Adipose tissue (tissue), 3 donors: ENCODE data around the gene CCNYL1. TPM values are rescaled to one million over a fixed set of nuclear protein-coding genes. Genes with fewer than 3 reads are reported as not detected.
"Not testable (repeated sequence)": the region's sequence is repeated elsewhere in the genome, so short reads cannot be mapped to it uniquely, and the experiment has no call there.

Experiments used
- H3K27ac ChIP-seq: one replicate; pipeline ENCODE4 v1.5.1; 2013; ENCODE audit warnings: low read depth, low read length
- WGBS, 3 donors: extraction: QIAGEN DNeasy Blood & Tissue Kit; methylation state at CpG; one replicate each; pipeline ENCODE4 v1.1.7; 2013; 5-methylcytosine and 5-hydroxymethylcytosine counted together
- polyA plus RNA-seq, 3 donors: library from polyadenylated mRNA; stranded (reverse); fragments of 200-250 nt; gene quantifications; one replicate each; pipeline ENCODE4 v1.2.3, GENCODE V29; 2013
- donor health status: healthy with polysubstance abuse.
- donor health status: Bipolar disorder and iron deficiency.
- donor health status: healthy.

Gene CCNYL1
- polyA plus RNA-seq = 10 to 100 TPM in 2 of 3 donors, 1 to 10 TPM in 1; 6.9 to 11.9 (median 11.2) TPM

- 0 to 1% (median 1%) methylated on average over 52 to 60 of the region's 60 CpGs for WGBS, 3 donors
- peak within 1 kb of the TSS; percentile 75 for H3K27ac ChIP-seq
Observed at GRCh38 chr2:207710814-207711740, at the start of gene CCNYL1. CCNYL1 (plus strand) TSS chr2:207711640; CDS start chr2:207711897, 257 bp downstream.

GRCh38 chr2:207662203-207662602, 49.2 kb upstream of the CCNYL1 start:
- WGBS, 3 donors = 66 to 86% (median 84%) methylated on average over 2 of the region's 2 CpGs
- no peak overlapping the region for H3K27ac ChIP-seq

GRCh38 chr2:207663870-207664545, 47.4 kb upstream of the CCNYL1 start:
- WGBS, 3 donors = 50 to 55% (median 50%) methylated on average over 4 to 5 of the region's 5 CpGs
- no peak overlapping the region for H3K27ac ChIP-seq

- H3K27ac ChIP-seq = no peak overlapping the region
- WGBS, 3 donors = 65 to 69% (median 66%) methylated on average over 5 to 6 of the region's 6 CpGs
Observed at GRCh38 chr2:207670887-207671286, 40.6 kb upstream of the CCNYL1 start.

- 48 to 91% (median 74%) methylated on average over 2 of the region's 2 CpGs for WGBS, 3 donors
- H3K27ac ChIP-seq = no peak overlapping the region
Observed at GRCh38 chr2:207673431-207673830, 38.0 kb upstream of the CCNYL1 start.

- H3K27ac ChIP-seq = no peak overlapping the region
Observed at GRCh38 chr2:207674266-207674774, 37.1 kb upstream of the CCNYL1 start.

- H3K27ac ChIP-seq = no peak overlapping the region
- 62 to 77% (median 71%) methylated on average over 2 of the region's 2 CpGs for WGBS, 3 donors
Observed at GRCh38 chr2:207674826-207675225, 36.6 kb upstream of the CCNYL1 start.

GRCh38 chr2:207676827-207677354, 34.5 kb upstream of the CCNYL1 start:
- no peak overlapping the region for H3K27ac ChIP-seq
- 20 to 39% (median 35%) methylated on average over 5 of the region's 5 CpGs for WGBS, 3 donors

GRCh38 chr2:207681431-207681830, 30.0 kb upstream of the CCNYL1 start:
- 14 to 28% (median 23%) methylated on average over 45 to 52 of the region's 52 CpGs for WGBS, 3 donors
- no peak overlapping the region for H3K27ac ChIP-seq

- no peak overlapping the region for H3K27ac ChIP-seq
Observed at GRCh38 chr2:207682557-207682956, 28.9 kb upstream of the CCNYL1 start.

GRCh38 chr2:207683438-207683837, 28.0 kb upstream of the CCNYL1 start:
- WGBS, 3 donors = 81 to 87% (median 82%) methylated on average over 5 of the region's 5 CpGs
- H3K27ac ChIP-seq = no peak overlapping the region

More at GRCh38 chr2:207682557-207682956, 28.9 kb upstream of the CCNYL1 start:
- 94 to 97% (median 96%) methylated on average over 9 of the region's 9 CpGs for WGBS, 3 donors

- WGBS, 3 donors = 61 to 70% (median 65%) methylated on average over 3 of the region's 3 CpGs
- H3K27ac ChIP-seq = no peak overlapping the region
Observed at GRCh38 chr2:207683879-207684627, 27.4 kb upstream of the CCNYL1 start.

GRCh38 chr2:207686812-207687211, 24.6 kb upstream of the CCNYL1 start:
- H3K27ac ChIP-seq = no peak overlapping the region
- WGBS, 3 donors = 78 to 96% (median 81%) methylated on average over 2 of the region's 2 CpGs

GRCh38 chr2:207688597-207688996, 22.8 kb upstream of the CCNYL1 start:
- H3K27ac ChIP-seq = no peak overlapping the region

GRCh38 chr2:207690845-207691461, 20.5 kb upstream of the CCNYL1 start:
- WGBS, 3 donors = 78 to 91% (median 91%) methylated on average over 15 to 16 of the region's 16 CpGs
- H3K27ac ChIP-seq = not testable (repeated sequence)

GRCh38 chr2:207692206-207693065, 19.0 kb upstream of the CCNYL1 start:
- H3K27ac ChIP-seq = no peak overlapping the region
- WGBS, 3 donors = 33 to 42% (median 38%) methylated on average over 7 of the region's 7 CpGs

- 51 to 61% (median 61%) methylated on average over 4 of the region's 4 CpGs for WGBS, 3 donors
- H3K27ac ChIP-seq = no peak overlapping the region
Observed at GRCh38 chr2:207693641-207694249, 17.7 kb upstream of the CCNYL1 start.
